ENCODE data around the gene ZNRD2. TPM values are rescaled to one million over a fixed set of nuclear protein-coding genes. Genes with fewer than 3 reads are reported as not detected.

The ZNRD2 gene
- total and polyA plus RNA-seq, 10 of the 15 experiments (the other 5 are each of a cell fraction or from before 2014, with no cell fraction given), result 7.9 to 111 (median 55.4) TPM

DNA sequence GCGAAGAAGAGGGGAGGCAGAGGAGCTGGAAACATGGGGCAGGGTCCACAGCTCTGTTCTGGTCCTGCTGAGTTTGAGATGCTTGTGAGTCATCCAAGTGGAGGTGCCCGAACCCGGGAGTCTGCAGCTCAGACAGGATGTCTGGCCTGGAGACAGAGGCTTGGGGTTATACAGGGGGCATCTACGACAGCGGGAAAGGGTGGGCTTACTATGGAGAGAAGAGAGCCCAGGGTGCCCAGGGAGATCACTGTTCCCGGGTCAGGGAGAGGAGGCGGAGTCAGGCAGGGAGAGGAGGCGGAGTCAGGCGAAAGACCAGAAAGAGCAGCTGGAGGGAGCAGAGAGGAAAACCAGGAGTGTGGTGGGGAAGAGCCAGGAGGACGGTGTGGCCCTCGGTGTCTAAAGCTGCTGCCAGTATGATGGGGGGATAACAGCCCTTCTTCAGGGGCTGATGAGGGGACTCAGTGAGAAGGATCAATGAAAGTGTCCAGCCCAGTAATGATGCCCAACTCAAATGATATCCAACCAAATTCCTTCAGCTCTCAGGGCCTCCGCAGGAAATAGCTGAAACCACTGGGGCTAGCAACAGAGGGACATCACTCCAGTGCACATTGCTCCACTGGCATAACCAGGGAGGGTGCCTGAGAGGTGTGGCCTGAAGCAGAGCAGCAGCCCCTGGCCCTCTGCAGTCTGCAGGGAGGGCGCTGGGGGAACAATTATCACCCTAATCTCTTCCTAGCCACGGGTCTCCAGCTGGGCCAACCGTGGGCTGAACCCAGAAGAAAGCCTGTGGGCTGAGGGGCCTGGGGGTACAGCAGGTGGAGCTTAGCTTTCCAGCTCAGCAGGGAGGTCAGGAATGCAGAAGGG lies 9.5 kb upstream of the ZNRD2 start:
- FAIRE-seq (no peak), ATAC-seq (no peak), DNase-seq (ENCODE audit: low read depth, low spot score) (no peak)
- H3K4me2 ChIP-seq (ENCODE audit: control insufficient read depth, insufficient read depth), result no peak overlapping the region
- no peak overlapping the region for H2AFZ ChIP-seq (ENCODE audit: control insufficient read depth, low read depth, low read length)
- no peak overlapping the region for H3K9ac ChIP-seq (ENCODE audit: control insufficient read depth, insufficient read depth, low read length)
- H3K9me3 ChIP-seq (replicated peaks; ENCODE audit: control insufficient read depth, insufficient read depth, low read length), result no peaks in the 10 kb centered on the region
- no peaks in the 10 kb centered on the region for H4K20me1 ChIP-seq (ENCODE audit: control insufficient read depth, insufficient read depth)
- no peak overlapping the region for H3K4me3 ChIP-seq
- no peaks in the 10 kb centered on the region for H3K79me2 ChIP-seq (ENCODE audit: control insufficient read depth, insufficient read depth, low read length)
- H3K27me3 ChIP-seq (replicated peaks in 1 of 2; ENCODE audit: control insufficient read depth in 2 of 2, insufficient read depth in 2 of 2, low read length in 1 of 2), result no peaks in the 10 kb centered on the region; a peak in 2 of 4 replicates
- 26% methylated on average over 15 of the region's 15 CpGs for WGBS (ENCODE audit: insufficient coverage, insufficient replicate concordance, low lambda C conversion rate, missing lambda C conversion rate)
- RAD21 ChIA-PET (ENCODE audit: unreplicated experiment), result no interaction called here
- no peaks in the 10 kb centered on the region for H3K36me3 ChIP-seq (ENCODE audit: control insufficient read depth in 2 of 2, insufficient read depth in 2 of 2, low read length in 1 of 2)
- CTCF ChIA-PET, result interaction anchor here (0.9 to 1.5 kb wide), 5 partner anchors 9 to 20 kb away, joined by 3 to 7 read pairs (median 4); partner anchors contain the start of gene ZNRD2
- POLR2A ChIA-PET, result interaction anchor here (0.5 to 0.6 kb wide), 4 partner anchors 14 to 288 kb away, joined by 3 read pairs; no protein-coding TSS in a partner anchor
- H3K27ac ChIP-seq (ENCODE audit: control insufficient read depth, insufficient read depth), result no peak overlapping the region
- BruUV-seq (replicated peaks), result no TSS peak
- intact Hi-C loops (cut with micrococcal nuclease; ENCODE audit: unreplicated experiment), result no loop called here
- SMC1A ChIA-PET (ENCODE audit: uncharacterized antibody, unreplicated experiment), result interaction anchor here (0.7 kb wide), 1 partner anchor 227 kb away, joined by 3 read pairs; the partner anchor contains the start of gene DPF2
- in situ Hi-C loops (cut with MboI), result no loop called here
- peaks cover 4% of the 10 kb centered on the region for H3K4me1 ChIP-seq (ENCODE audit: control insufficient read depth, insufficient read depth, low read length)
- no peak for TF ChIP-seq BCL11A (IDR thresholded peaks at IDR 0.05; ENCODE audit: low read depth, low read length)
- TF ChIP-seq YY1 (IDR thresholded peaks at IDR 0.05; ENCODE audit: low read depth, low read length), result no peak
- no peak for TF ChIP-seq ESRRA (IDR thresholded peaks at IDR 0.05; ENCODE audit: low read length)
- TF ChIP-seq RBBP5 (conservative IDR thresholded peaks at IDR 0.05), result no peak
- TF ChIP-seq, protein P1, sequence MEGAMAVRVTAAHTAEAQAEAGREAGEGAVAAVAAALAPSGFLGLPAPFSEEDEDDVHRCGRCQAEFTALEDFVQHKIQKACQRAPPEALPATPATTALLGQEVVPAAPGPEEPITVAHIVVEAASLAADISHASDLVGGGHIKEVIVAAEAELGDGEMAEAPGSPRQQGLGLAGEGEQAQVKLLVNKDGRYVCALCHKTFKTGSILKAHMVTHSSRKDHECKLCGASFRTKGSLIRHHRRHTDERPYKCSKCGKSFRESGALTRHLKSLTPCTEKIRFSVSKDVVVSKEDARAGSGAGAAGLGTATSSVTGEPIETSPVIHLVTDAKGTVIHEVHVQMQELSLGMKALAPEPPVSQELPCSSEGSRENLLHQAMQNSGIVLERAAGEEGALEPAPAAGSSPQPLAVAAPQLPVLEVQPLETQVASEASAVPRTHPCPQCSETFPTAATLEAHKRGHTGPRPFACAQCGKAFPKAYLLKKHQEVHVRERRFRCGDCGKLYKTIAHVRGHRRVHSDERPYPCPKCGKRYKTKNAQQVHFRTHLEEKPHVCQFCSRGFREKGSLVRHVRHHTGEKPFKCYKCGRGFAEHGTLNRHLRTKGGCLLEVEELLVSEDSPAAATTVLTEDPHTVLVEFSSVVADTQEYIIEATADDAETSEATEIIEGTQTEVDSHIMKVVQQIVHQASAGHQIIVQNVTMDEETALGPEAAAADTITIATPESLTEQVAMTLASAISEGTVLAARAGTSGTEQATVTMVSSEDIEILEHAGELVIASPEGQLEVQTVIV (IDR thresholded peaks at IDR 0.05; ENCODE audit: borderline replicate concordance, partially characterized antibody), result no peak
- no peak for TF ChIP-seq SMAD1 (IDR thresholded peaks at IDR 0.05; ENCODE audit: low read depth, partially characterized antibody)
- TF ChIP-seq SRF (IDR thresholded peaks at IDR 0.05; ENCODE audit: low read depth in 2 of 2, low read length in 2 of 2), result no peak
- TF ChIP-seq, protein P2, sequence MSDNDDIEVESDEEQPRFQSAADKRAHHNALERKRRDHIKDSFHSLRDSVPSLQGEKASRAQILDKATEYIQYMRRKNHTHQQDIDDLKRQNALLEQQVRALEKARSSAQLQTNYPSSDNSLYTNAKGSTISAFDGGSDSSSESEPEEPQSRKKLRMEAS (IDR thresholded peaks at IDR 0.05; ENCODE audit: low read depth, low read length), result no peak
- TF ChIP-seq, protein P3, sequence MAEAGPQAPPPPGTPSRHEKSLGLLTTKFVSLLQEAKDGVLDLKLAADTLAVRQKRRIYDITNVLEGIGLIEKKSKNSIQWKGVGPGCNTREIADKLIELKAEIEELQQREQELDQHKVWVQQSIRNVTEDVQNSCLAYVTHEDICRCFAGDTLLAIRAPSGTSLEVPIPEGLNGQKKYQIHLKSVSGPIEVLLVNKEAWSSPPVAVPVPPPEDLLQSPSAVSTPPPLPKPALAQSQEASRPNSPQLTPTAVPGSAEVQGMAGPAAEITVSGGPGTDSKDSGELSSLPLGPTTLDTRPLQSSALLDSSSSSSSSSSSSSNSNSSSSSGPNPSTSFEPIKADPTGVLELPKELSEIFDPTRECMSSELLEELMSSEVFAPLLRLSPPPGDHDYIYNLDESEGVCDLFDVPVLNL (IDR thresholded peaks at IDR 0.05; ENCODE audit: low read depth, low read length), result no peak
- no peak for TF ChIP-seq ATF7 (IDR thresholded peaks at IDR 0.05; ENCODE audit: low read depth)
- TF ChIP-seq NR2C2 (IDR thresholded peaks at IDR 0.05; ENCODE audit: borderline replicate concordance, control insufficient read depth, insufficient read length, low read depth), result no peak
- TF ChIP-seq POU2F2 (IDR thresholded peaks at IDR 0.05; ENCODE audit: borderline replicate concordance, low read depth, low read length), result no peak
- TF ChIP-seq, protein P4, sequence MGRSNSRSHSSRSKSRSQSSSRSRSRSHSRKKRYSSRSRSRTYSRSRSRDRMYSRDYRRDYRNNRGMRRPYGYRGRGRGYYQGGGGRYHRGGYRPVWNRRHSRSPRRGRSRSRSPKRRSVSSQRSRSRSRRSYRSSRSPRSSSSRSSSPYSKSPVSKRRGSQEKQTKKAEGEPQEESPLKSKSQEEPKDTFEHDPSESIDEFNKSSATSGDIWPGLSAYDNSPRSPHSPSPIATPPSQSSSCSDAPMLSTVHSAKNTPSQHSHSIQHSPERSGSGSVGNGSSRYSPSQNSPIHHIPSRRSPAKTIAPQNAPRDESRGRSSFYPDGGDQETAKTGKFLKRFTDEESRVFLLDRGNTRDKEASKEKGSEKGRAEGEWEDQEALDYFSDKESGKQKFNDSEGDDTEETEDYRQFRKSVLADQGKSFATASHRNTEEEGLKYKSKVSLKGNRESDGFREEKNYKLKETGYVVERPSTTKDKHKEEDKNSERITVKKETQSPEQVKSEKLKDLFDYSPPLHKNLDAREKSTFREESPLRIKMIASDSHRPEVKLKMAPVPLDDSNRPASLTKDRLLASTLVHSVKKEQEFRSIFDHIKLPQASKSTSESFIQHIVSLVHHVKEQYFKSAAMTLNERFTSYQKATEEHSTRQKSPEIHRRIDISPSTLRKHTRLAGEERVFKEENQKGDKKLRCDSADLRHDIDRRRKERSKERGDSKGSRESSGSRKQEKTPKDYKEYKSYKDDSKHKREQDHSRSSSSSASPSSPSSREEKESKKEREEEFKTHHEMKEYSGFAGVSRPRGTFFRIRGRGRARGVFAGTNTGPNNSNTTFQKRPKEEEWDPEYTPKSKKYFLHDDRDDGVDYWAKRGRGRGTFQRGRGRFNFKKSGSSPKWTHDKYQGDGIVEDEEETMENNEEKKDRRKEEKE (IDR thresholded peaks at IDR 0.05), result no peak
- TF ChIP-seq TBL1XR1 (IDR thresholded peaks at IDR 0.05; ENCODE audit: low read depth, low read length), result no peak
